PC-9 (cell line): ENCODE results near the gene TMEM244.

Source experiments
- EZH2 ChIP-seq: fragments of 200-600 bp; sonication (generic); IDR thresholded peaks from 2 replicates; pipeline ENCODE4 v1.8.0; 2017; ENCODE audit warnings: antibody characterized with exemption, low read depth
- TF ChIP-seq, protein P1 (sequence below): fragments of 200-600 bp; sonication (generic); conservative IDR thresholded peaks from 2 replicates; pipeline ENCODE4 v1.6.1; 2017; ENCODE audit warnings: mixed run types, antibody characterized with exemption, mild to moderate bottlenecking, moderate library complexity

- TF ChIP-seq, protein P1, sequence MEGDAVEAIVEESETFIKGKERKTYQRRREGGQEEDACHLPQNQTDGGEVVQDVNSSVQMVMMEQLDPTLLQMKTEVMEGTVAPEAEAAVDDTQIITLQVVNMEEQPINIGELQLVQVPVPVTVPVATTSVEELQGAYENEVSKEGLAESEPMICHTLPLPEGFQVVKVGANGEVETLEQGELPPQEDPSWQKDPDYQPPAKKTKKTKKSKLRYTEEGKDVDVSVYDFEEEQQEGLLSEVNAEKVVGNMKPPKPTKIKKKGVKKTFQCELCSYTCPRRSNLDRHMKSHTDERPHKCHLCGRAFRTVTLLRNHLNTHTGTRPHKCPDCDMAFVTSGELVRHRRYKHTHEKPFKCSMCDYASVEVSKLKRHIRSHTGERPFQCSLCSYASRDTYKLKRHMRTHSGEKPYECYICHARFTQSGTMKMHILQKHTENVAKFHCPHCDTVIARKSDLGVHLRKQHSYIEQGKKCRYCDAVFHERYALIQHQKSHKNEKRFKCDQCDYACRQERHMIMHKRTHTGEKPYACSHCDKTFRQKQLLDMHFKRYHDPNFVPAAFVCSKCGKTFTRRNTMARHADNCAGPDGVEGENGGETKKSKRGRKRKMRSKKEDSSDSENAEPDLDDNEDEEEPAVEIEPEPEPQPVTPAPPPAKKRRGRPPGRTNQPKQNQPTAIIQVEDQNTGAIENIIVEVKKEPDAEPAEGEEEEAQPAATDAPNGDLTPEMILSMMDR, result no peak
- TF ChIP-seq EZH2, result no peak
These were observed 1.6 kb downstream of the TMEM244 start for GRCh38 chr6:129859524-129859923.
